ENCODE results near the gene GP1BB.
"Not testable (repeated sequence)": the region's sequence is repeated elsewhere in the genome, so short reads cannot be mapped to it uniquely, and the experiment has no call there.

The GP1BB gene

GRCh38 chr22:19723232-19723982 is at the start of gene GP1BB:
TSS of gene GP1BB (plus strand) at chr22:19723539. CDS start at chr22:19723570, 31 bp downstream.
- no peak for DNase-seq (ENCODE audit: low read depth in 2 of 2, low spot score in 1 of 2)

- DNase-seq (ENCODE audit: low read depth in 2 of 2, low spot score in 1 of 2): no peak
Measured at GRCh38 chr22:19673660-19674059, 49.7 kb upstream of the GP1BB start.

GRCh38 chr22:19674129-19674928 is 49.0 kb upstream of the GP1BB start:
- no peak for DNase-seq (ENCODE audit: low read depth in 2 of 2, low spot score in 1 of 2)

- no peak for DNase-seq (ENCODE audit: low read depth in 2 of 2, low spot score in 1 of 2)
Measured at GRCh38 chr22:19674929-19675253, 48.4 kb upstream of the GP1BB start.

- DNase-seq (ENCODE audit: low read depth in 2 of 2, low spot score in 1 of 2): no peak
Measured at GRCh38 chr22:19675428-19675827, 47.9 kb upstream of the GP1BB start.

GRCh38 chr22:19676437-19676836 is 46.9 kb upstream of the GP1BB start:
- not testable (repeated sequence) for DNase-seq (ENCODE audit: low read depth in 2 of 2, low spot score in 1 of 2)

- DNase-seq (ENCODE audit: low read depth in 2 of 2, low spot score in 1 of 2): no peak
Measured at GRCh38 chr22:19678949-19679521, 44.3 kb upstream of the GP1BB start.

GRCh38 chr22:19679522-19680101 is 43.7 kb upstream of the GP1BB start:
- peak; percentile 7 to 20 for DNase-seq (ENCODE audit: low read depth in 2 of 2, low spot score in 1 of 2)

- no peak for DNase-seq (ENCODE audit: low read depth in 2 of 2, low spot score in 1 of 2)
Measured at GRCh38 chr22:19680287-19680881, 43.0 kb upstream of the GP1BB start.

- DNase-seq (ENCODE audit: low read depth in 2 of 2, low spot score in 1 of 2): no peak
Measured at GRCh38 chr22:19680911-19681862, 42.2 kb upstream of the GP1BB start.

- no peak for DNase-seq (ENCODE audit: low read depth in 2 of 2, low spot score in 1 of 2)
Measured at GRCh38 chr22:19681863-19682245, 41.5 kb upstream of the GP1BB start.

GRCh38 chr22:19686946-19687345 is 36.4 kb upstream of the GP1BB start:
- no peak for DNase-seq (ENCODE audit: low read depth in 2 of 2, low spot score in 1 of 2)

GRCh38 chr22:19687561-19688300 is 35.6 kb upstream of the GP1BB start:
- no peak for DNase-seq (ENCODE audit: low read depth in 2 of 2, low spot score in 1 of 2)

- DNase-seq (ENCODE audit: low read depth in 2 of 2, low spot score in 1 of 2): no peak
Measured at GRCh38 chr22:19688301-19689290, 34.7 kb upstream of the GP1BB start.

- no peak for DNase-seq (ENCODE audit: low read depth in 2 of 2, low spot score in 1 of 2)
Measured at GRCh38 chr22:19689408-19689807, 33.9 kb upstream of the GP1BB start.

GRCh38 chr22:19691007-19691720 is 32.2 kb upstream of the GP1BB start:
- no peak for DNase-seq (ENCODE audit: low read depth in 2 of 2, low spot score in 1 of 2)

- DNase-seq (ENCODE audit: low read depth in 2 of 2, low spot score in 1 of 2): no peak
Measured at GRCh38 chr22:19691721-19692341, 31.5 kb upstream of the GP1BB start.
